ENCODE results near the gene RALGPS1.
"Not testable (repeated sequence)": the region's sequence is repeated elsewhere in the genome, so short reads cannot be mapped to it uniquely, and the experiment has no call there.

Gene RALGPS1

DNA sequence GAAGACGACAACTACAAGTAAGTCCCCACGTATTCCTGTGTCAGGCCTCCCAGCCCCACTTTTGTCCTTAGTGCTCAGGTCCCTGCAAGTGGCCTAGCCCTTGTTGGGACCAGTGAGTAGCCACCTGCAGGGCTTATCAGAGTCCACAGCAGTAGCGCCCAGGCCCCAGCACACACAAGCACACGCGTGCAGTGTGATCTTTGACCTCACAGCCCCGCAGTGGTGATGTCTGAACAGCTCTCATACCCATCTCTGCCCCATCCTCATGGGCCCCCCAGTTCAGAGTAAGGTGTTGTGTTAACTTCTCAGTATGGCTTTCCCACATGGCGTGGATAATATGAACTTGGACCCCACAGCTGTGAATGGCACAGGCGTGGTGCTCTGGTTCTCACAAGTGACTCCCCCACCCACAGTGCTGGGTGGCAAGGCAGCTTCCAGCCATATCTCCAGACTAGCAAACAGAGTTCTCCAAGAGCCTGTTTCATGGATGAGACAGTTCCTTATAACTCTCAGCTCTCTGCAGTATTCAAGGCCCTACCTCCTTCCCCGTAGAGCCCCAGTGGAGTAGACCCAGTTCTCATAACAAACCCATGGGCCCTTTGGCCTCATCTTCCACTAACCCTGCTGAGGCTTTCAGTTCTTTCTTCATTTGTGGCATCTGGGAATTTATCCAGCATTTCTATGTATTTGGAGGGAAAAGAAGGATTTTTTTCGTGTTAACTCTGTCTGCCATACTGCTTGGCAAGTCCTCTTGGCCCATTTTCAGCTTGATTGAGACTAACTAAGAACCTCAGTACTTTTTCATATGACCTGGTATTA, 254.4 kb downstream of the RALGPS1 start:
- DNase-seq (ENCODE audit: low read depth in 1 of 2, low spot score in 1 of 2): no peak

DNA sequence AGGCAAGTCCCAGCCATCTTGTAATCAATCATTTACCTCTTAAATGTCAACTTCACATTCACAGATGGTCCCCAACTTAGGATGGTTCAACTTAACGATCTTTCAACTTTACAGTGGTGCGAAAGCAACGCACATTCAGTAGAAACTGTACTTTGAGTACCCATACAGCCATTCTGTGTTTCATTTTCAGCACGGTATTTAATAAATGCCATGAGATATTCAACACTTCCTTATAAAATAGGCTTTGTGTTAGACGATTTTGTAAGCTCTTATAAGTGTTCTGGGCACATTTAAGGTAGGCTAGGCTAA, 254.9 kb downstream of the RALGPS1 start:
- DNase-seq (ENCODE audit: low read depth in 1 of 2, low spot score in 1 of 2): no peak

DNA sequence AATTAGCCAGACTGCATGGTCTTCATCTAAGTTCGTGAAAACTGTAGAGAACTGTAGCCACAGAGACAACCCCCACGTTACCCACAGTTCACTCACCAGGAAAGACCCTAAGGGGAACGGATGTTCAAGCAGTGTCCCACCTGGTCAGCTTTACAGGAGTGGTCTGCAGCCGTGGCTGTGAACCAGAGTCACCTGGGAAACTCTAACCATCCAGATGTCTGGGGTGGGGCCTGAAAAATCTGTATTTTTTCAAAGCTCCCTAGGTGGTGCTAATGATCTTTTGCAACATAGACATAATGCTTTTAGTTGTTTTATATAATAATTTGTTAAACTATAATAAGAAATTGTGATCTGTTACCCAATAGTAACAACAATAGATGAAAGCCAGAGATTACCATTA, 255.5 kb downstream of the RALGPS1 start:
- DNase-seq (ENCODE audit: low read depth in 1 of 2, low spot score in 1 of 2): no peak

DNA sequence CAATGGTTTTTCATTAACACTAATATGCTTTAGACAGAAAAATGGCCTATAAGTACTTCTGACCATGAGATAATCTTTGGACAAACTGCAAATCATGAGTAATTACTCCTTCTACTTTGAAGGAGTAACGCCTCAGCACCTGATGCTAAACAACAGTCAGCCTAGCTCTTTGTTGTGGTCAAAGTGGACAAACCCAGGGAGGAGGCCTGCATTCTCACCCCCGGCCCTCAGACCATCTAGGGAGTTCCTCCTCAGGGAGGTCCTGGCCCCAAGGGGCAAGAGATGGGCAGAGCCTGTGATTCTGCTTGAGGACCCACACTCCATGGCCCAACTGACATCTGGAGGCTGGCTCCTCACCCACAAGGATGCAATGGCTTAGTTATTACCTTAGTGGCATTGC, 256.1 kb downstream of the RALGPS1 start:
- DNase-seq (ENCODE audit: low read depth in 1 of 2, low spot score in 1 of 2): no peak

DNA sequence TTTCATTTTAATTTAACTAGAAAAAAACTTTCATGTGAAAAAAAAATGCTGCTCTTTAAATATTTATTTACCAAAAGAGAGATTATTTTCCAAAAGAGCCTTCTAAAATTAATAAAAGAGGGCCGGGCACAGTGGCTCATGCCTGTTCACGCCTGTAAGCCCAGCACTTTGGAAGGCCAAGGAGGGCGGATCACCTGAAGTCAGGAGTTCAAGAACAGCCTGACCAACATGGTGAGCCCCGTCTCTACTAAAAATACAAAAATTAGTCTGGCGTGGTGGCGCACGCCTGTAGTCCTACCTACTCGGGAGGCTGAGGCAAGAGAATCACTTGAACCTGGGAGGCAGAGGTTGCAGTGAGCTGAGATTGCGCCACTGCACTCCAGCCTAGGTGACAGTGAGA, 256.8 kb downstream of the RALGPS1 start:
- not testable (repeated sequence) for DNase-seq (ENCODE audit: low read depth in 1 of 2, low spot score in 1 of 2)

DNA sequence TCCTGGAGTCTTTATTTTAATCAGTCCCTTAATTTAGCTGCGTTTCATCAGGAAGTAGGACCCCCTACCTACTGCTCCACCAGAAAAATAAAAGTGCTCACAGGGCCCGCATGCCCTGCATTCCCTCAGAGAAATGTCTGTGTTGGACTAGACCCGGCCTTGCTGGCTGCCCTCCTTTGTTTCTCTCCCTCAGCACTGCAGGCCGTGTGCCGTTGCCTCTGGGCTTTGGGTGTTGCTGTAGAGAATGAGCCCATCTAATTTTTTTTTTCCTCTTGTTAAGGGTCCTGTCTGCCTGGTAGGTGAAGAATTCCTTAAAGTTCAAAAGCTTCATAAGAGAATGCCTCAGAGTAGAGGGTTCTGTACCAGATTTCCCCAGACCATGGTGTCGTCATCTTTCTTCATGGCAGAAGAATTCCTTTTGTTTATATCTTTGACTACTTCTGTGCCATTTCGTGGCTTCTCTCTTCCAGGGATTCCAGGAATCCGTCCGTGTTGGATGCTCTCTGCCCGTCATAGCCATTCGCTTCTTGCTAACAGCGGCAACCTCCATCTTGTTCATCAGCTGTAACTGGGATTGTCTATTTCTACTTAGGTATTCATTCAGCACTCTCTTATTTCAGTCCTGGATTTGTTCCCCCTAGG, 257.6 kb downstream of the RALGPS1 start:
- DNase-seq (ENCODE audit: low read depth in 1 of 2, low spot score in 1 of 2): no peak

DNA sequence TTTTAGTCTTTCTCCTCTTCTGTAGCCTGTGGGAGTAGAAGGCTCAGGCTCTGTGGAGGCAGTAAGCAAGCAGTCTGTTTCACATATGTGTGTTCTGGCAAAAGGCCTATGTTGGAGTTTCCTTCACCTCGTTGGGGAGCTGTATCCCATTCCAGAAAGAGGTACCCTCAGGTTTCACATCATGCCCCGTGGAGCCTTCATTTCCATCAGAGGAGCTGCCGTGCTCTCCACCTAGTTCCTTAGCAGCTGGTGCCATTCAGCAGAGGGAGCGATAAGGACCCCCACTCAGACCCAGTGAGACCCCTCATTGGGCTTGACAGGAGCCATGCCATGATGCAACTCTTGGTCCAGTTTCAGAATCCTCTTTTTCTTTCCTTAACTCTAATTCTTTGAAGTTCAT, 258.5 kb downstream of the RALGPS1 start:
- DNase-seq (ENCODE audit: low read depth in 1 of 2, low spot score in 1 of 2): no peak

DNA sequence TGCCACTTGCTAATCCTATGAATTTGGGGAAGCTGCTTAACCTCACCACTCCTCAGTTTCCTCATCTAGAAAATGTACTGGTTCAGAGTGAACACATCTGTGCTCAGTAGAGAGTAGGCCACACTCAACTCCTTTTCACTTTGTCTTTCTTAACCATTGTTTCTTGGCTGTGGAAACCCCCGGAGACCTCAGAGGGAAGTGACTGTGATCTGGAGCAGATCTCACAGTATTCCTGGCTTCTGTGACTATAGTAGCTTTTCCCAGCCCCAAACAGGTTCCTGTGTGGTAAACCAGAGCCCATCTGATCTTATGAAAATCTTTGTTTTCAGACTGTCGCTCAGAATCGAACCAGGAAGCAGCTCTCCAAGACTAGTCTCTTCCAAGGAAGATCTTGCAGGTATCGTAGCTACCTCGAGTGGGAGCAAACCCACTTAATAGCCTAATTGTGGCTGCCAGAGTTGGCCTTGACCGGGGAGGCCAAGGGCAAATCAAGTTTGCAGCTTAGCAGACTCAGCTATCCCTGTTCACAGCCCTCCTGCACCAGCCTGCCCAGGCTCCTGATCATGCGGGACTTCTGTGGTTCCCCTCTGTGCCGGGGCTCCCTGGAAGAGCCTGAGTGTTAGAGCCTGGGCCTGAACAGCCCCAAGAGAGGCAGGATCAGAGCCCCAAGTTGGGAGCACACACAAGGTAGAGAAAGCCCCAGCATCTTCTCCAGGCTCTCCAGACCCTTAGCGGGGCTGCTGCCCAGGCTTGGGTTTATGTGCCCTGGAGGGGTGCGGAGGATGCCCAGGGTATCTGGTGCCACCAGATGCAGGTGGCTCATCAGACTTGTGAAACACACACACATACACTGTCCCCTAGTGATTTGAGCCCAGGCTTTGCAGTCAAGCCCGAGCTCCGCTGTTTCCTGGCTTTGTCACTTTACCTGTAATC, 260.1 kb downstream of the RALGPS1 start:
- no peak for DNase-seq (ENCODE audit: low read depth in 1 of 2, low spot score in 1 of 2)

DNA sequence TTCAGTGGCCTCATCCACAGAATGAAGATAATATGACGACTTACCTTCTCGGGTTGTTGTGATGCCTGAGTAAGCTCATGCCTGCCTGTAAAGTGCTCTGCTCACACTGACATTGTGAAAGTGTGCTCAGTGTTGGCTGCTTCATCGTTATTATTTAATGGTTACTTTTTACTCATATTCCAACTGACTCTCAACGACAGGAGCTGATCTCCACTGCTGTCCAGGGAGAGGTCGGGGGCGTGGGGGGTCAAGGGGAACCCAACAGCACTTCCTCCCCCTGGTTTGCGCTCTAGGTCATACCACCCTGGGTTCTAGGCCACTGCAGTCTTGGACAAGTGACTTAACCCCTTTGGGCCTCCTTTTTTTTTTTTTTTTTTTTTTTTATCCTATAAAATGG, 260.7 kb downstream of the RALGPS1 start:
- no peak for DNase-seq (ENCODE audit: low read depth in 1 of 2, low spot score in 1 of 2)

DNA sequence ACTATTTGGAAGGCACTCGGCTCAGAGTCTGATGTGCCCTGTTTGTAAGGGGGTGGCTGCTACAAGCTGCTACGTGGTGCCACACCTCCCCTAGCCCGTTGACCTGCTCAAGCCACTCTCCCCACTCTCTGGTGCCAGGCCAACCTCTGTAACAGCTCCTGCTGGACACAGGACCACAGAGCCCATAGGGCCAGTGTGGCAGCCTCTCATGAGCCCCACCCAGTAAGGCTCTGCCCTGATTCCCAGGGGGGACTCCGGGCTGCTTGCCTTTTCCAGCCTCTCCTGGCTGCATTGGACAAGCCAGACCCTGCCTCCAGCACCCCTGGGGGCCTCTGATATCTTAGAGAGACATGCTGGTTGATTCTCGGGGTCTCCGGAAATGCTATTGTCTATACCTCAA, 261.2 kb downstream of the RALGPS1 start:
- no peak for DNase-seq (ENCODE audit: low read depth in 1 of 2, low spot score in 1 of 2)

DNA sequence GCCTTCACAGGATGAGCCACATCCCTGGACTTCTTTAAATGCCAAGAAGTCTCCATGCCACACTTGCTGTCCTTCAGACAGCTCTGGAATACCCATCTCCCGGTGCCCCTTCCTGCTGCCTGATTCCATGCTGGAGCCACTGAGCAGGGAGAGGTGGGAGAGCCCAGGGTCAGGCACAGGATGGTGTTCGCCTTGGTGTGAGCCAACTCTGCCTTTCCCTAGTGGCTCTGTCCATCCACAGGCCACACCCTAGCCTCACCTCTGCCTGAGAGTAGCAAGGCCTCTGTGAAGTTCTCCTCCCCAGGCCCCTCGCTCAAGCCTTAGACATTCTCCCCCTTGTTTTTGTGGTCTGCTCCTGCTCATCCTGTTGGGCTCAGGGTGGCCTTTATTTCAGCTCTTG, 262.0 kb downstream of the RALGPS1 start:
- no peak for DNase-seq (ENCODE audit: low read depth in 1 of 2, low spot score in 1 of 2)

DNA sequence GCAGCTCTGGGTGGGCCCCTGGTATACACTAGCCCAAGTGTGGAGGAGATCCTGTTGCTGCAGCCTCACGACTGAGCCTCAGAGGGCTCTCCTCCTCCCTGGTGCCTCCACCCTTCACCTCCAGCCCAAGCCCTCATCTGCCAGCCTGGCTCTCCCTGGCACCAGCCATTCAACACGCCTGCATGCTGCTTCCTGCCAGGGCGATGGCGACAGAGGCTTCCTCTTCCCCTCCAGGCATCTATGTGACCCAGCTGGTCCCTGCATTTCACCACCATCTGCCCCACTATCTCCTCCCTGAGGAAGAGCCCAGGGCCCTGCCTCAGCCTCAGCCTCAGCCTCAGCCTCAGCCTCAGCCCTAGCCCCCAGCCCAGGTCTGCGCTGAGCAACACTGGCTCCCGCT, 262.6 kb downstream of the RALGPS1 start:
- DNase-seq (ENCODE audit: low read depth in 1 of 2, low spot score in 1 of 2): no peak

DNA sequence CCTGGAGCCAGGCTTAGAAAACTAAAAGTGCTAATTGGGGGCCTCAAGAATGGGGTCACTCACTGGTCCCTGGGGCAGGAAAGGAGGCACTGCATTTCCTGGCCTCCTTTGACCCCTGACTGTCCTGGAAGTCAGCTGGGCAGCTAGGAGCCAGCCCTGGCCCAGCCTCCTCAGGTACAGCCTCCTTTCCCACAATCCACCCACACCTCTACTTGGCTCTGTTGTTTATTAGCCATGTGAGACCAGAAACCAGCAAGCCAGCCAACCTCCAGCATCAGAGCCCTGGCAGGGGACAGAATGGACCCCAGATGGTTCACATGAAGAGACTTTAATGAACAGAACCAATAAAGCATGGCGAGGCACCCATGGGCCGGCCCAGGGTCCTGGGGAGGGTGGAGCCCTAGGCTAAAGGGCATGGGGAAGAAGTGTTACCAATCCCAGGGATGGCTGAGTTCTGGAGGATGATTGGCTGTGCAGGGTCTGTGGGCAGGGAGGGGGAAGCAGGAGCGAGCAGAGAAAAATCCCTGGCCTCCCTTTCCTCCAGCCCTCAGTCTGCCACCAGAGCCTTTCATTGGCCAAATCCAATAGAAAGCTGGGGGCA, 263.2 kb downstream of the RALGPS1 start:
- DNase-seq (ENCODE audit: low read depth in 1 of 2, low spot score in 1 of 2): no peak

DNA sequence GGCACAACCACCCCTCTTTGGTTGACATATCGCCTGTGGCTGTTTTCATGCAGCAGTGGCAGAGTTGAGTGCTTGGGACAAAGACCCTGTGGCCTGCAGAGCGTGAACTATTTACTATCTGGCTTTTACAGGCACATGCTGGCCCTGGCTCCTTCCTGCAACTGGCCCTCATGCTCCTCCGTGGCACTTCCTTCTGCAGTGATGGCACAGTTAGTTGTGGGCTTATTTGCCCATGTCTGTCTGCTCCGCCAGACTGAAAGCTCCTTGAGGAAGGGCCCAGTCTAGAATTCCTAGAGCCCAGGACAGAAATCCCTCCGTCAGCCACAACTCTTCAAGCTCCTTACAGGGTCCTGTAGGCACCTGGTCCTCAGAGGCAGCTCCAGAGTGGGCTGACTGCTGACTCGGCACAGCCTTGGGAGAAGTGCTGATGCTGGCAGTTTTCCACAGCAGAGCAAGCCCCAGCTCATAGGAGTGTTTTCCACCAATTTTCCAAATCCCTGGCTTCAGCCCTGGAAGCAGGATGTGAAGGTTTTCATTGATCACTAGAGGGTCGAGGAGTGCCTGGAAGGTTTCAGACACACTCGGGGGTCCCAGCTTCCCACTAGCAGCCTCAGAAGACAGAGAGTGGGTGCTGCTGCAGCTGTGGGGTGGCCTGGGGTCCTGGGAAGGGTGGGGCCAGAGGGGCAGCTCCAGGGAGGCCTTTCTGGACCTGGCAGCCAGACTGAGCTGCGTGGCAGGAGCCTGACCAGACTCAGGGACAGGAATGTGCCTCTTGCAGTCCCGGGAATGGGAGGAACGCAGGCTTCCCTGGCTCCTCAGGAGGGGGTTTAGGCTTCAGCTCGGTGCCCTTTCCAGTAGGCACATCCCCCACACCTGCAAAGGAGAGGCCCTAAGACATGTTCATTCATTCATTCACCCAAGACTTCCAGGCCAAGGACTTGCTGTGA, 264.4 kb downstream of the RALGPS1 start:
- no peak for DNase-seq (ENCODE audit: low read depth in 1 of 2, low spot score in 1 of 2)

DNA sequence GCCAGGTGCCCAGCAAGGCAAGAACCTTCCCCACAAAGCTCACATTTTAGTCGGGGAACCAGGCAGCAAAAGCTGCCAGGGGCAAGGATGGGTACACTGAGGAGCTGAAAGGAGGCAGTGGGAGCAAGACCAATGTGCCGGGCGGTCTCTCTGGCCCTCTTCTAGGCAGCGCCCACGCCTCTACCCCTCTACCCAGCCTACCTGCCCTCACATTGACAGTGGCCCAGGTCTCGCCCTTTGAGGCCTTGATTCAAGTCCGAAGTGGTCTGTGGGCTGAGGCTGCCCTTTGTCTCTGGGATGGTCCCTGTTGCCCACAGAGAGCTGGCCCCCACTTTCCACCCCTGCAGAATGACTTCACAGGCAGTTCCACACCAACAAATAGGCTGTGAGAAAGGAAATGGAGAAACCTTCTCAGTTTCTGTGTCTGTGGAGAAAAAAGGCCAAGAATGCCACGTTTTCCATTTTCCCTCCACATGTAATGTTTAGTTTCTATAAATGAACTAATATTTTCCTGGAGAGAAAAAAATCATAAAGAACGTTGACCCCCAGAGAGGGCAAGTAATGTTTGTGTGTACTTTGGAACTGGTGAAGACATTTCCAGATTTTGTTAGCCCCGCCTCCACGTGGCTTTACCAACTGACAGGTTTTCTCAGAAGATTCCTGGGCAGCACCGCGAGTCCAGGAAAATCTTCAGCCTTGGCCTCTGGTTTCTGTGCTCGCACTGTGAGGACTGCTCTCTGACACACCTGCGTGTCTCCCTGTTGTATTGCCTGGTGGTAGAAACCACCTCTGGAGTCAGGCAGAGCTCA, 265.3 kb downstream of the RALGPS1 start:
- no peak for DNase-seq (ENCODE audit: low read depth in 1 of 2, low spot score in 1 of 2)

DNA sequence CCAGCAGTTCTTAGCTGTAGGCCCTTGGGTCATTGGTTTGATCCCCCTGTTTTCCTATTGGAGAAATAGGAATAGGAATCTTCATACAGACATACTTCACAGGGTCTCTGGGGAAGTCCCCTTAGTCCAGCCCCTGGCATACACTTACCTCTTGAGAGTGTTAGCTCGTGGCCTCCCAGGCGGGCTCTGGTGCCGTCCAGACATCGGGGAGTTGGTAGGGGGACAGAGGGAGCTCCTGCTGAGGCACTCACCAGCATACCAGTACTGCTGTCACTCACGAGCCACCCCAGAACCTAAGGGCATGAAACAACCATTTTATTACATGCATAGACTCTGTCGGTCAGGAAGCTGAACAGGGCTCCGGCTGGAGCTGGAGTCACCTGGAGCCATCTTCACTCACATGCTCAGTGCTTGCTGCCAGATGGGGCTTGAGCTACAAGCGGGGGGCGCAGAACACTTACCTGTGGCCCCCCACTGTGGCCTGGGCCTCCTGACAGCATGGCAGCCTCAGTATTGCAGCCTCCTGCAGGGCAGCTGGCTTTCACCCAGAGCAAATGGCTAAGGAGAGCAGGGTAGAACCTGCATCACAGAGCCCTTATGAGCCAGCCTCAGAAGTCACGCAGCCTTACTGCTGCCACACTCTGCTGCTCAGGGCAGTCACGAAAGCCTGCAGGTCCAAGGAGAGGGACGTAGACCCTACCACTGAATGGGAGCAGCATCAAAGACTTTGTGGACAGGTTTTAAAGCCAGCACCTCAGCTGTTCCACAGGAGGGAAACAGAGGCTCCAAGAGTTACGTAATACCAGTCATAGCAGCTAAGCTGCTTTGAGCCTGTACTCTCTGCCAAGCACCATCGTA, 266.1 kb downstream of the RALGPS1 start:
- DNase-seq (ENCODE audit: low read depth in 1 of 2, low spot score in 1 of 2): no peak

DNA sequence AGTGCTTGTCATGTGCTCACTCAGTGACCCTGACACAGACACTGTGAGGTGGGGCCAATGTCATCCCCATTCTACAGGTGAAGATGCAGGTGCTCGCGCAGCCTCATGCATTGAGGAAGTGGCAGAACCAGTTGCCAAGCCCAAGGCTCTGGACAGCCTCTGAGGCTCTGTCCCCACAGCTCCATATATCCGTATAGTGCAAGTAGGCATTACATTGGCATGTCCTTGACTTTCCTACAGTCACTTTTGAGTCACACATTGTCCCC, 266.7 kb downstream of the RALGPS1 start:
- no peak for DNase-seq (ENCODE audit: low read depth in 1 of 2, low spot score in 1 of 2)

DNA sequence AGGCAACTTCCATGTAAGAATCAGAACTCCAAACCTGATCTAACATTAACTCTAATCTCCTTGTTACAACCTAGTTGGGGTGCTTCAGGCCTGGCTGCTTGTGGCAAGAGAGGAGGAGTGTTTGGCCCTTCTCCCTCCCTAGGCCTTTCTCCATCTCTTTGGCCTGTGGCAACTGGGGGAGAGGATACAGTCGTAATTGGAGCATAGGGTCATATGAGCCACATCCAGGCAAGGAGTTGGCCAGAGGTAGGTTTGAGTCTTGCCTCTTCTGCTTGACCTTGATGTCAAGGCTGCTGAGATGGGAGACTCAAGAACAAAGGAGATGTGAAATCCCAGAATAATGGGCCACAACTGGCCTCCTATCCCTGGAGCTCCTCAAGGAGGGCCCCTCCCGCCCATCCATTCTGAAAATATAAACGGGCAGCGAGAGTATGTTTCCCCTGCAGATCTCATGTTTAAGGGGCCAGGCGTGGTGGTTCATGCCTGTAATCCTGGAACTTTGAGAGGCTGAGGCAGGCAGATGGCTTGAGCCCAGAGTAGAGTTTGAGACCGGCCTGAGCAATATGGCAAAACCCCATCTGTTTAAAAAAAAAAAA, 267.1 kb downstream of the RALGPS1 start:
- no peak for DNase-seq (ENCODE audit: low read depth in 1 of 2, low spot score in 1 of 2)
